CD8-positive, alpha-beta memory T cell (primary cell): Measurements from ENCODE around the gene MXD4. TPM values are rescaled to one million over a fixed set of nuclear protein-coding genes. Genes with fewer than 3 reads are reported as not detected.
A peak's percentile ranks its signal among the peaks of the same experiment; 100 is the strongest.

Source experiments
- CTCF ChIA-PET: fragments of 350-600 bp; sonication (Branson Sonifier 250); formaldehyde crosslinking; loops from one replicate; lab custom pipeline; 2021; ENCODE audit warnings: antibody characterized with exemption; lab: Charles Lee
- POLR2A ChIA-PET: fragments of 350-600 bp; sonication (Branson Sonifier 250); formaldehyde crosslinking; loops from one replicate; lab custom pipeline; 2021; ENCODE audit warnings: antibody characterized with exemption; lab: Charles Lee
- DNase-seq, 5 donors: peaks; one replicate each; pipeline versions ENCODE4 v3.0.0 to v3.0.0-alpha.2; 2020 to 2022; ENCODE audit warnings: mixed read lengths in 1 of 5
- H3K27ac ChIP-seq: one replicate; pipeline ENCODE4 v1.7.0; 2013; ENCODE audit warnings: low read depth, mild to moderate bottlenecking, low read length, moderate library complexity
- H3K27me3 ChIP-seq: 2 replicates; pipeline ENCODE4 v1.7.0; 2013; ENCODE audit warnings: low read length, mild to moderate bottlenecking; ENCODE audit not compliant: insufficient read depth, poor library complexity, severe bottlenecking
- H3K36me3 ChIP-seq: 2 replicates; pipeline ENCODE4 v1.7.0; 2013; ENCODE audit warnings: mild to moderate bottlenecking, low read length, moderate library complexity; ENCODE audit not compliant: insufficient read depth
- H3K4me1 ChIP-seq: 2 replicates; pipeline ENCODE4 v1.7.0; 2013; ENCODE audit warnings: mild to moderate bottlenecking, low read length, moderate library complexity; ENCODE audit not compliant: insufficient read depth
- H3K4me3 ChIP-seq: 2 replicates; pipeline ENCODE4 v1.7.0; 2013; ENCODE audit warnings: mild to moderate bottlenecking, low read length
- H3K9me3 ChIP-seq: 2 replicates; pipeline ENCODE4 v1.7.0; 2013; ENCODE audit warnings: mild to moderate bottlenecking, low read length
- H3K27ac Mint-ChIP-seq, 8 donors: one replicate each; pipeline ENCODE4 v1.8.0; 2020 to 2021; ENCODE audit warnings: mixed read lengths in 8 of 8, mild to moderate bottlenecking in 6 of 8, inconsistent platforms in 3 of 8, moderate library complexity in 3 of 8
- H3K27me3 Mint-ChIP-seq, 2 donors: one replicate each; pipeline ENCODE4 v1.8.0; 2020 to 2021; ENCODE audit warnings: mixed read lengths in 2 of 2, mild to moderate bottlenecking in 1 of 2, moderate library complexity in 1 of 2
- H3K36me3 Mint-ChIP-seq, 3 donors: one replicate each; pipeline ENCODE4 v1.8.0; 2020 to 2021; ENCODE audit warnings: mixed read lengths in 3 of 3, inconsistent platforms in 1 of 3, mild to moderate bottlenecking in 1 of 3
- H3K4me1 Mint-ChIP-seq, 3 donors: one replicate each; pipeline ENCODE4 v1.8.0; 2020 to 2021; ENCODE audit warnings: mixed read lengths in 3 of 3, inconsistent platforms in 1 of 3, mild to moderate bottlenecking in 1 of 3
- H3K4me3 Mint-ChIP-seq, 7 donors: one replicate each; pipeline ENCODE4 v1.8.0; 2020 to 2021; ENCODE audit warnings: mixed read lengths in 7 of 7, mild to moderate bottlenecking in 6 of 7, moderate library complexity in 4 of 7, inconsistent platforms in 2 of 7
- H3K9me3 Mint-ChIP-seq, 5 donors: one replicate each; pipeline ENCODE4 v1.8.0; 2020 to 2022; ENCODE audit warnings: mixed read lengths in 5 of 5, mild to moderate bottlenecking in 3 of 5, moderate library complexity in 2 of 5, inconsistent platforms in 1 of 5
- polyA plus RNA-seq: library from polyadenylated mRNA; unstranded; fragments of 300-500 nt; fragmentation: Illumina TruSeq; gene quantifications from one replicate; pipeline ENCODE4 v1.2.3, GENCODE V29; 2021
- total RNA-seq, 2 experiments: library from RNA; stranded (reverse); gene quantifications; one replicate each; pipeline ENCODE4 v1.2.3, GENCODE V29; 2021

The MXD4 gene
- total RNA-seq (10 to 100 TPM; 10.2 to 12.2 TPM), polyA plus RNA-seq (47.2 TPM)

DNA sequence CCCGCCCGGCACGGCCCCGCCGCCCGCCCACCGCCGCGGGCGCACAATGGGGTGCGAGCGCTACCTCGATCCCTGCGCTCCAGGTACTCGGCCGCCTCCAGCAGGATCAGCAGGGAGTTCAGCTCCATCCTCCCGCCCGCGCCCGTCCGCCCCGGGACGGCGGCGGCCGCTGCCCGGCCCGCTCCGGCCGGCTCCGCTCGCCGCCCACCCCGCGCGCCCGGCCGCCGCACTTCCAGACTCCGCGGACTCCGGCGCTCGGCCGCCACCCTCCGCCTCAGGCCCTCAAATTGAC, at the start of gene MXD4:
MXD4 (minus strand) TSS at position 257 of the 292 bp plus-strand sequence; CDS start at position 128, 129 bp downstream.
- no peaks in the 10 kb centered on the region for H3K9me3 Mint-ChIP-seq
- POLR2A ChIA-PET, result interaction anchor here (0.5 to 2.1 kb wide), 11 partner anchors 17 to 274 kb away, joined by 3 to 29 read pairs (median 10); partner anchors contain the start of genes CFAP99, FAM193A, HAUS3 and POLN
- peaks cover 0 to 29% (median 7%) of the 10 kb centered on the region in 3 donors for H3K4me1 Mint-ChIP-seq
- peak within 1 kb of the TSS; percentile 58 for H3K4me3 ChIP-seq
- no peak for DNase-seq
- H3K36me3 ChIP-seq, result no peaks in the 10 kb centered on the region
- peaks cover 23% of the 10 kb centered on the region for H3K4me1 ChIP-seq
- H3K27me3 Mint-ChIP-seq, result no peaks in the 10 kb centered on the region
- peak within 1 kb of the TSS; percentile 74 to 90 (median 76) for H3K4me3 Mint-ChIP-seq
- CTCF ChIA-PET, result interaction anchor here (0.7 to 2.0 kb wide), 8 partner anchors 20 to 204 kb away, joined by 3 to 9 read pairs (median 4); partner anchors contain the start of genes CFAP99 and ZFYVE28
- H3K9me3 ChIP-seq, result no peaks in the 10 kb centered on the region
- H3K27me3 ChIP-seq, result no peaks in the 10 kb centered on the region
- peak within 1 kb of the TSS; percentile 89 for H3K27ac ChIP-seq
- peaks cover 0 to 19% (median 1%) of the 10 kb centered on the region in 3 donors for H3K36me3 Mint-ChIP-seq
- H3K27ac Mint-ChIP-seq, result peak within 1 kb of the TSS; percentile 76 to 90 (median 86)

- Histone ChIP-seq H3K36me3 (no peaks in the 10 kb centered on the region), H3K27me3 (no peaks in the 10 kb centered on the region), H3K27ac (no peak overlapping the region), H3K9me3 (no peaks in the 10 kb centered on the region), H3K4me1 (no peaks in the 10 kb centered on the region), H3K4me3 (no peak overlapping the region)
- H3K27me3 Mint-ChIP-seq, result no peaks in the 10 kb centered on the region
- POLR2A ChIA-PET, result no interaction called here
- H3K9me3 Mint-ChIP-seq, result peaks cover 10 to 24% (median 19%) of the 10 kb centered on the region in 5 donors
- DNase-seq, result no peak
- H3K4me1 Mint-ChIP-seq, result no peaks in the 10 kb centered on the region
- no peak overlapping the region for H3K4me3 Mint-ChIP-seq
- peaks cover 13 to 35% (median 33%) of the 10 kb centered on the region in 3 donors for H3K36me3 Mint-ChIP-seq
- CTCF ChIA-PET, result no interaction called here
- H3K27ac Mint-ChIP-seq, result peak overlapping the region in 1 of 8 donors; percentile 47
Measured at GRCh38 chr4:2306773-2307410, 45.0 kb upstream of the MXD4 start.

- Mint-ChIP-seq H3K4me3 (no peak overlapping the region), H3K9me3 (peaks cover 10 to 17% (median 15%) of the 10 kb centered on the region in 5 donors)
- POLR2A ChIA-PET, result no interaction called here
Measured at GRCh38 chr4:2305766-2306501, 44.0 kb upstream of the MXD4 start.

GRCh38 chr4:2304877-2305561, 43.1 kb upstream of the MXD4 start:
- peaks cover 15 to 34% (median 24%) of the 10 kb centered on the region in 3 donors for H3K36me3 Mint-ChIP-seq
- no peak overlapping the region for H3K27ac Mint-ChIP-seq
- H3K4me1 ChIP-seq, result no peaks in the 10 kb centered on the region
- H3K9me3 Mint-ChIP-seq, result peaks cover 2 to 12% (median 9%) of the 10 kb centered on the region in 5 donors
- no peak for DNase-seq
- ChIA-PET CTCF (no interaction called here), POLR2A (no interaction called here)
- H3K27me3 ChIP-seq, result no peaks in the 10 kb centered on the region
- no peak overlapping the region for H3K4me3 ChIP-seq
- H3K36me3 ChIP-seq, result no peaks in the 10 kb centered on the region
- H3K4me3 Mint-ChIP-seq, result no peak overlapping the region
- no peak overlapping the region for H3K27ac ChIP-seq
- no peaks in the 10 kb centered on the region for H3K27me3 Mint-ChIP-seq
- peaks cover 0 to 2% (median 0%) of the 10 kb centered on the region in 3 donors for H3K4me1 Mint-ChIP-seq
- no peaks in the 10 kb centered on the region for H3K9me3 ChIP-seq

More at GRCh38 chr4:2305766-2306501, 44.0 kb upstream of the MXD4 start:
- CTCF ChIA-PET, result no interaction called here
- Histone ChIP-seq H3K27me3 (no peaks in the 10 kb centered on the region), H3K9me3 (no peaks in the 10 kb centered on the region), H3K4me3 (no peak overlapping the region), H3K36me3 (no peaks in the 10 kb centered on the region), H3K27ac (no peak overlapping the region), H3K4me1 (no peaks in the 10 kb centered on the region)
- Mint-ChIP-seq H3K4me1 (no peaks in the 10 kb centered on the region), H3K27me3 (no peaks in the 10 kb centered on the region), H3K27ac (peak overlapping the region in 2 of 8 donors; percentile 59 to 75), H3K36me3 (peaks cover 13 to 36% (median 30%) of the 10 kb centered on the region in 3 donors)
- DNase-seq, result no peak

GRCh38 chr4:2304321-2304876, 42.5 kb upstream of the MXD4 start:
- H3K4me1 Mint-ChIP-seq, result peaks cover 0 to 4% (median 0%) of the 10 kb centered on the region in 3 donors
- no peak overlapping the region for H3K4me3 ChIP-seq
- no peak overlapping the region for H3K27ac Mint-ChIP-seq
- H3K9me3 Mint-ChIP-seq, result peaks cover 0 to 11% (median 6%) of the 10 kb centered on the region in 5 donors
- ChIA-PET POLR2A (no interaction called here), CTCF (no interaction called here)
- no peaks in the 10 kb centered on the region for H3K9me3 ChIP-seq
- H3K27me3 ChIP-seq, result no peaks in the 10 kb centered on the region
- DNase-seq, result no peak
- no peaks in the 10 kb centered on the region for H3K27me3 Mint-ChIP-seq
- H3K36me3 Mint-ChIP-seq, result peaks cover 14 to 32% (median 19%) of the 10 kb centered on the region in 3 donors
- no peak overlapping the region for H3K27ac ChIP-seq
- H3K36me3 ChIP-seq, result no peaks in the 10 kb centered on the region
- H3K4me3 Mint-ChIP-seq, result no peak overlapping the region
- H3K4me1 ChIP-seq, result no peaks in the 10 kb centered on the region

GRCh38 chr4:2303686-2304320, 41.9 kb upstream of the MXD4 start:
- Histone ChIP-seq H3K27me3 (no peaks in the 10 kb centered on the region), H3K9me3 (no peaks in the 10 kb centered on the region), H3K4me1 (no peaks in the 10 kb centered on the region), H3K4me3 (no peak overlapping the region), H3K36me3 (no peaks in the 10 kb centered on the region), H3K27ac (no peak overlapping the region)
- H3K27me3 Mint-ChIP-seq, result no peaks in the 10 kb centered on the region
- ChIA-PET POLR2A (no interaction called here), CTCF (no interaction called here)
- DNase-seq, result no peak
- peaks cover 0 to 8% (median 4%) of the 10 kb centered on the region in 3 donors for H3K4me1 Mint-ChIP-seq
- H3K9me3 Mint-ChIP-seq, result peaks cover 0 to 11% (median 4%) of the 10 kb centered on the region in 5 donors
- H3K4me3 Mint-ChIP-seq, result no peak overlapping the region
- H3K36me3 Mint-ChIP-seq, result peaks cover 11 to 32% (median 15%) of the 10 kb centered on the region in 3 donors
- no peak overlapping the region for H3K27ac Mint-ChIP-seq

GRCh38 chr4:2303121-2303685, 41.3 kb upstream of the MXD4 start:
- H3K27ac ChIP-seq, result no peak overlapping the region
- Mint-ChIP-seq H3K4me3 (no peak overlapping the region), H3K9me3 (peaks cover 0 to 11% (median 4%) of the 10 kb centered on the region in 5 donors), H3K36me3 (peaks cover 11 to 31% (median 15%) of the 10 kb centered on the region in 3 donors), H3K4me1 (peaks cover 0 to 9% (median 6%) of the 10 kb centered on the region in 3 donors), H3K27me3 (no peaks in the 10 kb centered on the region), H3K27ac (no peak overlapping the region)
- no peaks in the 10 kb centered on the region for H3K27me3 ChIP-seq
- H3K9me3 ChIP-seq, result no peaks in the 10 kb centered on the region
- ChIA-PET POLR2A (no interaction called here), CTCF (no interaction called here)
- H3K36me3 ChIP-seq, result no peaks in the 10 kb centered on the region
- no peak overlapping the region for H3K4me3 ChIP-seq
- DNase-seq, result no peak
- H3K4me1 ChIP-seq, result no peaks in the 10 kb centered on the region
